Measurements from ENCODE around the gene PRKCD.

- TF ChIP-seq EZH2 (IDR thresholded peaks at IDR 0.05; ENCODE audit: insufficient read depth, poor library complexity, severe bottlenecking): no peak
- no peak for TF ChIP-seq EZH2phosphoT487 (IDR thresholded peaks at IDR 0.05; ENCODE audit: insufficient read depth, low read depth)
These were observed 23.1 kb upstream of the PRKCD start for GRCh38 chr3:53137835-53138446.

Data from GM23248 (cell line).